Mammary epithelial cell (primary cell): ENCODE results near the gene ALG6.

ENCODE experiments used
- CTCF ChIP-seq, 2 donors: IDR thresholded peaks in 1 of 2; conservative IDR thresholded peaks in 1 of 2; 2 replicates each; pipeline ENCODE4 v1.5.1; 2011 to 2012; ENCODE audit warnings: inconsistent platforms in 2 of 2, low read length in 2 of 2, mild to moderate bottlenecking in 2 of 2, control low read depth in 1 of 2, low read depth in 1 of 2; ENCODE audit not compliant: insufficient read depth in 1 of 2; ENCODE audit errors: extremely low read depth in 1 of 2
- EZH2 ChIP-seq: IDR thresholded peaks from 2 replicates; pipeline ENCODE4 v1.6.1; 2012; ENCODE audit warnings: low read length, inconsistent platforms, borderline replicate concordance

GRCh38 chr1:63405987-63406386 is 38.6 kb downstream of the ALG6 start:
- TF ChIP-seq CTCF (conservative IDR thresholded peaks at IDR 0.05 in 1 of 2, IDR thresholded peaks at IDR 0.05 in 1 of 2; ENCODE audit: extremely low read depth in 1 of 2, insufficient read depth in 1 of 2, low read depth in 1 of 2, low read length in 2 of 2): no peak
- no peak for TF ChIP-seq EZH2
